Ectodermal cell (in vitro differentiated cells): Measurements from ENCODE around the gene CDRT4. TPM values are rescaled to one million over a fixed set of nuclear protein-coding genes. Genes with fewer than 3 reads are reported as not detected.

Experiments
- H3K27ac ChIP-seq: 2 replicates; pipeline ENCODE4 v1.7.0; 2013; ENCODE audit warnings: mild to moderate bottlenecking, low read depth, low read length; ENCODE audit not compliant: insufficient read depth, poor library complexity, severe bottlenecking
- H3K27me3 ChIP-seq: 2 replicates; pipeline ENCODE4 v1.7.0; 2013; ENCODE audit warnings: mild to moderate bottlenecking, low read length; ENCODE audit not compliant: insufficient read depth, control insufficient read depth, poor library complexity, severe bottlenecking
- H3K36me3 ChIP-seq: one replicate; pipeline ENCODE4 v1.7.0; 2013; ENCODE audit warnings: low read length; ENCODE audit not compliant: control insufficient read depth, insufficient read depth
- H3K4me1 ChIP-seq: one replicate; pipeline ENCODE4 v1.7.0; 2013; ENCODE audit warnings: low read length; ENCODE audit not compliant: control insufficient read depth, insufficient read depth
- H3K4me3 ChIP-seq: 2 replicates; pipeline ENCODE4 v1.7.0; 2013; ENCODE audit warnings: low read depth, low read length, control low read depth; ENCODE audit not compliant: insufficient read depth
- H3K9me3 ChIP-seq: 2 replicates; pipeline ENCODE4 v1.7.0; 2013; ENCODE audit warnings: mild to moderate bottlenecking, low read length, moderate library complexity; ENCODE audit not compliant: control insufficient read depth
- WGBS, 2 experiments: methylation state at CpG; one replicate each; pipeline ENCODE4 v1.1.7; 2013; ENCODE audit warnings: missing lambda C conversion rate in 2 of 2; 5-methylcytosine and 5-hydroxymethylcytosine counted together
- polyA plus RNA-seq, 4 experiments: library from polyadenylated mRNA; stranded (reverse); fragments of 50-300 nt; gene quantifications; one replicate each; pipeline ENCODE4 v1.2.3, GENCODE V29; 2013

Gene CDRT4
- 3.2 TPM for polyA plus RNA-seq (2013, experiment 1 of 4)
- polyA plus RNA-seq (2013, experiment 2 of 4): 2.6 TPM
- 2.1 TPM for polyA plus RNA-seq (2013, experiment 3 of 4)
- 3.1 TPM for polyA plus RNA-seq (2013, experiment 4 of 4)

GRCh38 chr17:15467592-15467991 lies at the start of gene CDRT4:
Gene CDRT4, minus strand, starts transcription at chr17:15467621. Its CDS starts 27,383 bp downstream, at chr17:15440238.
- H3K9me3 ChIP-seq: no peaks in the 10 kb centered on the region
- 90% methylated on average over 3 of the region's 3 CpGs for WGBS, 2 experiments
- H3K36me3 ChIP-seq: no peaks in the 10 kb centered on the region
- no peaks in the 10 kb centered on the region for H3K4me1 ChIP-seq
- H3K27ac ChIP-seq: no peak within 1 kb of the TSS
- H3K4me3 ChIP-seq: no peak within 1 kb of the TSS
- H3K27me3 ChIP-seq: no peaks in the 10 kb centered on the region

GRCh38 chr17:15516150-15516549 lies 48.7 kb upstream of the CDRT4 start:
- no peaks in the 10 kb centered on the region for H3K4me1 ChIP-seq
- no peaks in the 10 kb centered on the region for H3K36me3 ChIP-seq
- no peak overlapping the region for H3K4me3 ChIP-seq
- H3K9me3 ChIP-seq: no peaks in the 10 kb centered on the region
- no peaks in the 10 kb centered on the region for H3K27me3 ChIP-seq
- 94 to 95% methylated on average over 8 of the region's 8 CpGs for WGBS, 2 experiments
- no peak overlapping the region for H3K27ac ChIP-seq

GRCh38 chr17:15514469-15514868 lies 47.0 kb upstream of the CDRT4 start:
- no peak overlapping the region for H3K27ac ChIP-seq
- H3K27me3 ChIP-seq: no peaks in the 10 kb centered on the region
- WGBS, 2 experiments: 89 to 96% methylated on average over 2 of the region's 2 CpGs
- no peaks in the 10 kb centered on the region for H3K36me3 ChIP-seq
- H3K4me3 ChIP-seq: no peak overlapping the region
- no peaks in the 10 kb centered on the region for H3K9me3 ChIP-seq
- H3K4me1 ChIP-seq: no peaks in the 10 kb centered on the region

- Histone ChIP-seq H3K27me3 (no peaks in the 10 kb centered on the region), H3K9me3 (no peaks in the 10 kb centered on the region), H3K4me3 (no peak overlapping the region), H3K4me1 (no peaks in the 10 kb centered on the region), H3K36me3 (no peaks in the 10 kb centered on the region), H3K27ac (no peak overlapping the region)
- 89 to 92% methylated on average over 9 of the region's 9 CpGs for WGBS, 2 experiments
These were observed 46.5 kb upstream of the CDRT4 start for GRCh38 chr17:15513856-15514459.

GRCh38 chr17:15513058-15513791 lies 45.8 kb upstream of the CDRT4 start:
- Histone ChIP-seq H3K9me3 (no peaks in the 10 kb centered on the region), H3K36me3 (no peaks in the 10 kb centered on the region), H3K4me3 (no peak overlapping the region), H3K27me3 (no peaks in the 10 kb centered on the region), H3K27ac (no peak overlapping the region), H3K4me1 (no peaks in the 10 kb centered on the region)
- WGBS, 2 experiments: 90 to 92% methylated on average over 5 to 6 of the region's 6 CpGs

GRCh38 chr17:15512071-15512709 lies 44.8 kb upstream of the CDRT4 start:
- no peaks in the 10 kb centered on the region for H3K4me1 ChIP-seq
- WGBS, 2 experiments: 93 to 96% methylated on average over 2 of the region's 4 CpGs
- no peaks in the 10 kb centered on the region for H3K27me3 ChIP-seq
- no peak overlapping the region for H3K27ac ChIP-seq
- no peak overlapping the region for H3K4me3 ChIP-seq
- no peaks in the 10 kb centered on the region for H3K9me3 ChIP-seq
- no peaks in the 10 kb centered on the region for H3K36me3 ChIP-seq

GRCh38 chr17:15511142-15511541 lies 43.7 kb upstream of the CDRT4 start:
- H3K27ac ChIP-seq: no peak overlapping the region
- H3K4me1 ChIP-seq: no peaks in the 10 kb centered on the region
- no peak overlapping the region for H3K4me3 ChIP-seq
- H3K36me3 ChIP-seq: no peaks in the 10 kb centered on the region
- H3K9me3 ChIP-seq: no peaks in the 10 kb centered on the region
- 84 to 100% methylated on average over 2 of the region's 2 CpGs for WGBS, 2 experiments
- H3K27me3 ChIP-seq: no peaks in the 10 kb centered on the region

- no peaks in the 10 kb centered on the region for H3K36me3 ChIP-seq
- no peak overlapping the region for H3K27ac ChIP-seq
- 90 to 93% methylated on average over 3 of the region's 3 CpGs for WGBS, 2 experiments
- no peaks in the 10 kb centered on the region for H3K27me3 ChIP-seq
- H3K4me3 ChIP-seq: no peak overlapping the region
- no peaks in the 10 kb centered on the region for H3K4me1 ChIP-seq
- H3K9me3 ChIP-seq: no peaks in the 10 kb centered on the region
These were observed 42.9 kb upstream of the CDRT4 start for GRCh38 chr17:15510361-15510760.

- H3K4me1 ChIP-seq: no peaks in the 10 kb centered on the region
- WGBS, 2 experiments: 94 to 95% methylated on average over 5 of the region's 5 CpGs
- H3K9me3 ChIP-seq: no peaks in the 10 kb centered on the region
- H3K36me3 ChIP-seq: no peaks in the 10 kb centered on the region
- no peak overlapping the region for H3K27ac ChIP-seq
- H3K4me3 ChIP-seq: no peak overlapping the region
- H3K27me3 ChIP-seq: no peaks in the 10 kb centered on the region
These were observed 41.7 kb upstream of the CDRT4 start for GRCh38 chr17:15509095-15509494.

- no peaks in the 10 kb centered on the region for H3K27me3 ChIP-seq
- 86 to 90% methylated on average over 7 of the region's 7 CpGs for WGBS, 2 experiments
- H3K27ac ChIP-seq: no peak overlapping the region
- no peaks in the 10 kb centered on the region for H3K36me3 ChIP-seq
- H3K4me1 ChIP-seq: no peaks in the 10 kb centered on the region
- no peaks in the 10 kb centered on the region for H3K9me3 ChIP-seq
- no peak overlapping the region for H3K4me3 ChIP-seq
These were observed 41.0 kb upstream of the CDRT4 start for GRCh38 chr17:15508466-15508865.
